ENCODE measurements around the gene SUMO3. TPM values are rescaled to one million over a fixed set of nuclear protein-coding genes. Genes with fewer than 3 reads are reported as not detected.

SUMO3 gene
- total and polyA plus RNA-seq, 2 of the 8 experiments (the other 6 are each of a cell fraction or from before 2014, with no cell fraction given): 96.8 to 101 TPM

GRCh38 chr21:44779417-44780136, 38.3 kb downstream of the SUMO3 start:
- peaks cover 6% of the 10 kb centered on the region for H3K79me1 ChIP-seq (ENCODE audit: low read depth, low read length)
- no peak overlapping the region for H2BK15ac ChIP-seq (ENCODE audit: low read length)
- H3K4me1 ChIP-seq (replicated peaks in 1 of 4; ENCODE audit: control insufficient read depth in 3 of 4, insufficient read depth in 4 of 4, low read length in 3 of 4): no peaks in the 10 kb centered on the region
- no peak overlapping the region for H2BK20ac ChIP-seq (ENCODE audit: low read length)
- DNase-seq (ENCODE audit: low read depth in 1 of 2, low spot score in 2 of 2): no peak
- H2BK120ac ChIP-seq (replicated peaks; ENCODE audit: low read depth, low read length): no peak overlapping the region
- no peak overlapping the region for H3K4me3 ChIP-seq (ENCODE audit: extremely low read depth in 1 of 4, insufficient read depth in 2 of 4, low read depth in 3 of 4, low read length in 4 of 4)
- peaks cover 0 to 65% of the 10 kb centered on the region in 2 experiments for H3K79me2 ChIP-seq (ENCODE audit: control insufficient read depth in 1 of 2, insufficient read depth in 2 of 2, low read length in 2 of 2)
- H3K14ac ChIP-seq (ENCODE audit: insufficient read length): no peak overlapping the region
- no peaks in the 10 kb centered on the region for H3K23me2 ChIP-seq (ENCODE audit: low read depth, low read length)
- H4K5ac ChIP-seq (ENCODE audit: insufficient read length, low read depth, low read length): no peak overlapping the region
- no peak overlapping the region for H2AK5ac ChIP-seq (ENCODE audit: low read depth, low read length)
- no peak overlapping the region for H3K56ac ChIP-seq (replicated peaks; ENCODE audit: insufficient read length, low read depth, low read length)
- no peak overlapping the region for H3K27ac ChIP-seq (ENCODE audit: low read depth, low read length)
- no peak overlapping the region for H4K91ac ChIP-seq (replicated peaks; ENCODE audit: insufficient read length, low read length)
- no peak overlapping the region for H3K18ac ChIP-seq (ENCODE audit: extremely low read depth, low read length)
- H2AFZ ChIP-seq (ENCODE audit: low read length): no peak overlapping the region
- POLR2A ChIA-PET (ENCODE audit: partially characterized antibody): interaction anchor here (0.5 to 1.9 kb wide), 3 partner anchors 8 to 24 kb away, joined by 3 to 5 read pairs (median 3); partner anchors contain the start of gene UBE2G2
- H3K4ac ChIP-seq (replicated peaks; ENCODE audit: insufficient read length, low read depth, low read length): no peak overlapping the region
- no peak overlapping the region for H3K4me2 ChIP-seq (ENCODE audit: insufficient read depth in 1 of 2, low read depth in 2 of 2, low read length in 2 of 2)
- CTCF ChIA-PET (ENCODE audit: partially characterized antibody): interaction anchor here (0.6 to 1.8 kb wide), 6 partner anchors 10 to 199 kb away, joined by 3 to 14 read pairs (median 3); partner anchors contain the start of gene KRTAP10-5
- WGBS, 2 experiments (ENCODE audit: extremely low coverage in 1 of 2, insufficient coverage in 1 of 2, insufficient read length in 1 of 2, insufficient replicate concordance in 2 of 2, low coverage in 1 of 2, low lambda C conversion rate in 2 of 2, missing lambda C conversion rate in 1 of 2): 96% methylated on average over 12 of the region's 17 CpGs; no CpG with 5 or more reads in 1 of the 2 experiments
- H2BK12ac ChIP-seq (ENCODE audit: low read depth, low read length): no peak overlapping the region
- H4K8ac ChIP-seq (ENCODE audit: extremely low read depth, insufficient read depth, low read length): no peak overlapping the region; the same call in 1 of the 2 replicates
- FAIRE-seq: no peak
- peaks cover 0 to 4% of the 10 kb centered on the region in 2 experiments; a peak in 1 of 4 replicates for H3K9me3 ChIP-seq (ENCODE audit: insufficient read depth in 2 of 2, low read depth in 1 of 2, low read length in 1 of 2)
- TF ChIP-seq SUZ12 (IDR thresholded peaks at IDR 0.05; ENCODE audit: low read length) (no peak), TCF12 (IDR thresholded peaks at IDR 0.05; ENCODE audit: low read depth, low read length) (no peak), POLR2AphosphoS5 (IDR thresholded peaks at IDR 0.05; ENCODE audit: low read depth, low read length) (no peak), ASH2L (IDR thresholded peaks at IDR 0.05; ENCODE audit: low read length) (no peak), EZH2 (IDR thresholded peaks at IDR 0.05; ENCODE audit: low read depth, low read length, severe bottlenecking) (no peak), CHD1 (IDR thresholded peaks at IDR 0.05; ENCODE audit: low read depth, low read length) (no peak), TAF1 (IDR thresholded peaks at IDR 0.05; ENCODE audit: low read depth, low read length) (no peak), GTF2F1 (IDR thresholded peaks at IDR 0.05; ENCODE audit: borderline replicate concordance, low read depth, low read length) (no peak), KDM1A (IDR thresholded peaks at IDR 0.05; ENCODE audit: borderline replicate concordance, low read length) (no peak), MAFK (IDR thresholded peaks at IDR 0.05; ENCODE audit: low read depth, low read length) (no peak), TEAD4 (IDR thresholded peaks at IDR 0.05; ENCODE audit: low read depth, low read length) (no peak)
- H3K9ac ChIP-seq (replicated peaks in 1 of 4; ENCODE audit: extremely low read depth in 1 of 4, low read depth in 3 of 4, low read length in 3 of 4): no peak overlapping the region
- H3K36me3 ChIP-seq (ENCODE audit: control insufficient read depth in 2 of 4, insufficient read depth in 4 of 4, low read length in 3 of 4): peaks cover 5 to 38% (median 17%) of the 10 kb centered on the region in 4 experiments; a peak in 7 of 8 replicates
- H2BK5ac ChIP-seq (ENCODE audit: low read depth, low read length): no peak overlapping the region
- no peak overlapping the region for H3K23ac ChIP-seq (ENCODE audit: insufficient read length)
- peaks cover 0 to 6% of the 10 kb centered on the region in 2 experiments for H4K20me1 ChIP-seq (replicated peaks in 1 of 2; ENCODE audit: control insufficient read depth in 1 of 2, insufficient read depth in 2 of 2, low read length in 2 of 2)
- H3K27me3 ChIP-seq (replicated peaks in 1 of 4; ENCODE audit: control insufficient read depth in 3 of 4, extremely low read depth in 1 of 4, insufficient read depth in 3 of 4, low read length in 3 of 4): no peaks in the 10 kb centered on the region
